ENCODE data around the gene TRMT10B. TPM values are rescaled to one million over a fixed set of nuclear protein-coding genes. Genes with fewer than 3 reads are reported as not detected.
"Not testable (repeated sequence)": the region's sequence is repeated elsewhere in the genome, so short reads cannot be mapped to it uniquely, and the experiment has no call there.

The TRMT10B gene
- total RNA-seq, 1 donor from 2014 or later, result 8.8 TPM

GRCh38 chr9:37811906-37812476 lies 58.4 kb downstream of the TRMT10B start:
- Histone ChIP-seq H3K9me3 (no peaks in the 10 kb centered on the region), H3K36me3 (peaks cover 4% of the 10 kb centered on the region), H3K4me3 (no peak overlapping the region), H3K27ac (no peak overlapping the region), H3K27me3 (ENCODE audit: low read depth) (no peaks in the 10 kb centered on the region), H3K4me1 (no peaks in the 10 kb centered on the region)
- no peak for DNase-seq
- intact Hi-C loops (cut with DNase I), result no loop called here
- ATAC-seq, result no peak
- TF ChIP-seq CTCF (IDR thresholded peaks at IDR 0.05), result no peak

- intact Hi-C loops (cut with DNase I), result no loop called here
- Histone ChIP-seq H3K36me3 (peaks cover under 1% of the 10 kb centered on the region), H3K9me3 (no peaks in the 10 kb centered on the region), H3K4me1 (no peaks in the 10 kb centered on the region), H3K27ac (no peak overlapping the region), H3K4me3 (no peak overlapping the region), H3K27me3 (ENCODE audit: low read depth) (no peaks in the 10 kb centered on the region)
- no peak for ATAC-seq
- no peak for TF ChIP-seq CTCF (IDR thresholded peaks at IDR 0.05)
- no peak for DNase-seq
Observed at GRCh38 chr9:37812773-37813379, 59.3 kb downstream of the TRMT10B start.

- no peaks in the 10 kb centered on the region for H3K4me1 ChIP-seq
- TF ChIP-seq CTCF (IDR thresholded peaks at IDR 0.05), result no peak
- intact Hi-C loops (cut with DNase I), result no loop called here
- no peak overlapping the region for H3K27ac ChIP-seq
- ATAC-seq, result no peak
- no peak overlapping the region for H3K4me3 ChIP-seq
- no peak for DNase-seq
- no peaks in the 10 kb centered on the region for H3K9me3 ChIP-seq
- H3K27me3 ChIP-seq (ENCODE audit: low read depth), result no peaks in the 10 kb centered on the region
- peaks cover 37% of the 10 kb centered on the region for H3K36me3 ChIP-seq
Observed at GRCh38 chr9:37818849-37819248, 65.2 kb downstream of the TRMT10B start.

- no peak for TF ChIP-seq CTCF (IDR thresholded peaks at IDR 0.05)
- peaks cover 37% of the 10 kb centered on the region for H3K36me3 ChIP-seq
- H3K4me3 ChIP-seq, result no peak overlapping the region
- no peak for DNase-seq
- intact Hi-C loops (cut with DNase I), result no loop called here
- H3K9me3 ChIP-seq, result no peaks in the 10 kb centered on the region
- H3K27me3 ChIP-seq (ENCODE audit: low read depth), result no peaks in the 10 kb centered on the region
- no peak overlapping the region for H3K27ac ChIP-seq
- no peak for ATAC-seq
- no peaks in the 10 kb centered on the region for H3K4me1 ChIP-seq
Observed at GRCh38 chr9:37820142-37820541, 66.5 kb downstream of the TRMT10B start.

DNA sequence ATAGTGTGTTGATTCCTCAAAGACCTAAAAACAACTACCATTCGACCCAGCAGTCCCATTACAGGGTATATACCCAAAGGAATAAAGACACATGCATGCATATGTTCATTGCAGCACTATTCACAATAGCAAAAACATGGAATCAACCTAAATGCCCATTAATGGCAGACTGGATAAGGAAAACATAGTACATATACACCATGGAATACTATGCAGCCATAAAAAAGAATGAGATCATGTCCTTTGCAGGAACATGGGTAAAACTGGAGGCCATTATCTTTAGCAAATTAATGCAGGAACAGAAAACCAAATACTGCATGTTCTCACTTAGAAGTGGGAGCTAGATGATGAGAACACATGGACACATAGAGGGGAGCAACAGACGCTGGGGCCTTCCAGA lies 71.6 kb downstream of the TRMT10B start:
- H3K27me3 ChIP-seq (ENCODE audit: low read depth); H3K27ac ChIP-seq; intact Hi-C loops (cut with DNase I); H3K9me3 ChIP-seq; DNase-seq; H3K4me3 ChIP-seq; H3K4me1 ChIP-seq; ATAC-seq: not testable (repeated sequence)
- H3K36me3 ChIP-seq, result peaks cover 67% of the 10 kb centered on the region

- Histone ChIP-seq H3K9me3 (no peaks in the 10 kb centered on the region), H3K36me3 (peaks cover 47% of the 10 kb centered on the region), H3K27ac (no peak overlapping the region), H3K27me3 (ENCODE audit: low read depth) (no peaks in the 10 kb centered on the region), H3K4me1 (no peaks in the 10 kb centered on the region), H3K4me3 (no peak overlapping the region)
- DNase-seq (no peak), ATAC-seq (no peak)
- intact Hi-C loops (cut with DNase I), result no loop called here
- TF ChIP-seq CTCF (IDR thresholded peaks at IDR 0.05), result no peak
Observed at GRCh38 chr9:37827483-37828165, 74.0 kb downstream of the TRMT10B start.

Measured in lower lobe of right lung (tissue), 2 donors.